ENCODE measurements around the gene CCR7. TPM values are rescaled to one million over a fixed set of nuclear protein-coding genes. Genes with fewer than 3 reads are reported as not detected.
A peak's percentile ranks its signal among the peaks of the same experiment; 100 is the strongest.

CCR7 gene
- total and polyA plus RNA-seq, 2 of the 13 experiments (the other 11 are each of a cell fraction or from before 2014, with no cell fraction given) = 0.04 to 0.53 TPM

DNA sequence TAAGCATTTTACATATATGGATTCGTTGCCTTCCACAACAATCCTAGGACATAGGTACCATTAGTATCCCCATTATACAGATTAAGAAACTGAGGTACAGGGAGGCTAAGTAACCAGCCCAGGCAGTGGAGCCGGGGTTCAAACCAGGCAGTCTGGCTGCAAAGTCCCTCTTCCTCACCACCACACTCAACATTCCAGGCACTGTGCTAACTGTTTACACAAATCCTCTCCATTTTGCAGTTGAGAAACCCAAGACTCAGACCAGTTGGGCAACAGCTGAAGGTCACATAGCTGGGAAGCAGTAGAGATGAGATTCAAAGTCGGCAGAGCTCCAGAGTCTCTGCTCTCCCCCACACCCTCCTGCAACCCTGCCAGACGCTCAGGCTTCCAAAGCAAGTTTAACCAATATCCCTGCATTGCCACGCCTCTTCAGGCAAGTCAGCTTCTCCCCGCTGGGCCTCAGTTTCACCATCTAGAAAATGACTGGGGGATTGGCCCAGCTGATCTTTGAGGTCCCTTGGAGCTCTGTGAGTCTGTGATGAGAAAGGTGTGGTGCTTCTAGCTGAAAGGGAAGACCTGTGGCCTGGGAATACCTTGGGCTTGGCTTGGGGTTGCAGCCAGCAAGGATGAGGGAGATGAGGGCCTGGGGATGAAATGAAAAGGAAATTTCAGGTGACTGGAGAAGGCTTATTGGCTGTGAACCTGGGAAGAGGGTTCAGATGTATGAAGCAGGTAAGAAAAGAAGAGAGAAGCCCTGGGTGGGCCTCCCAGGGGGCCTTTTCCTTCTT, 14.0 kb downstream of the CCR7 start (continued):
- TF ChIP-seq ZNF512B (CRISPR knock-in tag; IDR thresholded peaks at IDR 0.05; ENCODE audit: borderline replicate concordance) = peak; percentile 95
- TF ChIP-seq CENPBD1 (CRISPR knock-in tag; IDR thresholded peaks at IDR 0.05; ENCODE audit: borderline replicate concordance, low read depth) = no peak
- TF ChIP-seq HNF4A (CRISPR knock-in tag; IDR thresholded peaks at IDR 0.05) = peak; percentile 95
- TF ChIP-seq CENPX (CRISPR knock-in tag; IDR thresholded peaks at IDR 0.05) = no peak
- TF ChIP-seq, protein P1, sequence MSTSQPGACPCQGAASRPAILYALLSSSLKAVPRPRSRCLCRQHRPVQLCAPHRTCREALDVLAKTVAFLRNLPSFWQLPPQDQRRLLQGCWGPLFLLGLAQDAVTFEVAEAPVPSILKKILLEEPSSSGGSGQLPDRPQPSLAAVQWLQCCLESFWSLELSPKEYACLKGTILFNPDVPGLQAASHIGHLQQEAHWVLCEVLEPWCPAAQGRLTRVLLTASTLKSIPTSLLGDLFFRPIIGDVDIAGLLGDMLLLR (CRISPR knock-in tag; IDR thresholded peaks at IDR 0.05) = peak; percentile 67; the same call in 1 of the 2 replicates
- no peak for TF ChIP-seq BRCA1 (CRISPR knock-in tag; IDR thresholded peaks at IDR 0.05)
- TF ChIP-seq ZIK1 (CRISPR knock-in tag; IDR thresholded peaks at IDR 0.05; ENCODE audit: borderline replicate concordance, low read depth) = no peak
- TF ChIP-seq ZNF253 (CRISPR knock-in tag; IDR thresholded peaks at IDR 0.05; ENCODE audit: borderline replicate concordance) = no peak; the same call in 1 of the 2 replicates
- peak; percentile 89; the same call in 1 of the 2 replicates for TF ChIP-seq ZNF557 (CRISPR knock-in tag; IDR thresholded peaks at IDR 0.05)
- TF ChIP-seq CEBPG (CRISPR knock-in tag; IDR thresholded peaks at IDR 0.05) = peak; percentile 100
- TF ChIP-seq SUZ12 (IDR thresholded peaks at IDR 0.05; ENCODE audit: low read depth, low read length) = no peak
- peak; percentile 26; the same call in 1 of the 2 replicates for TF ChIP-seq SMC3 (IDR thresholded peaks at IDR 0.05; ENCODE audit: low read length)
- TF ChIP-seq LRRFIP1 (CRISPR knock-in tag; conservative IDR thresholded peaks at IDR 0.05) = peak; percentile 88; the same call in 1 of the 2 replicates
- TF ChIP-seq CHCHD3 (CRISPR knock-in tag; IDR thresholded peaks at IDR 0.05) = no peak
- peak; percentile 18; the same call in 1 of the 2 replicates for TF ChIP-seq NAIF1 (CRISPR knock-in tag; IDR thresholded peaks at IDR 0.05; ENCODE audit: borderline replicate concordance)
- no peak for TF ChIP-seq ZNF607 (CRISPR knock-in tag; IDR thresholded peaks at IDR 0.05; ENCODE audit: borderline replicate concordance)
- peak; percentile 96 for TF ChIP-seq SKI (IDR thresholded peaks at IDR 0.05; ENCODE audit: partially characterized antibody)
- TF ChIP-seq SMYD3 (CRISPR knock-in tag; IDR thresholded peaks at IDR 0.05) = no peak
- no peak; the same call in 1 of the 2 replicates for TF ChIP-seq MTF1 (CRISPR knock-in tag; IDR thresholded peaks at IDR 0.05)
- TF ChIP-seq ZNF10 (CRISPR knock-in tag; IDR thresholded peaks at IDR 0.05; ENCODE audit: borderline replicate concordance, low read depth) = no peak
- 0 out of 2 replicates have a peak, but pooled peaks have one; percentile 31 for TF ChIP-seq RELA (CRISPR knock-in tag; IDR thresholded peaks at IDR 0.05)
- TF ChIP-seq SNAPC2 (CRISPR knock-in tag; IDR thresholded peaks at IDR 0.05) = no peak
